ENCODE results near the gene C12orf76.

The C12orf76 gene

GRCh38 chr12:110048242-110049027, at the start of gene C12orf76 (continued):
- TF ChIP-seq TRIM28 (IDR thresholded peaks at IDR 0.05; ENCODE audit: borderline replicate concordance, low read length) = peak; percentile 92; the same call in 1 of the 2 replicates
- TF ChIP-seq ZBTB10 (tag by site-specific recombination; IDR thresholded peaks at IDR 0.05) = peak; percentile 38; the same call in 1 of the 2 replicates
- TF ChIP-seq ZNF2 (tag by site-specific recombination; IDR thresholded peaks at IDR 0.05) = peak; percentile 97
- no peak for TF ChIP-seq ZNF266 (tag by site-specific recombination; IDR thresholded peaks at IDR 0.05; ENCODE audit: low read depth)
- TF ChIP-seq, protein P1, sequence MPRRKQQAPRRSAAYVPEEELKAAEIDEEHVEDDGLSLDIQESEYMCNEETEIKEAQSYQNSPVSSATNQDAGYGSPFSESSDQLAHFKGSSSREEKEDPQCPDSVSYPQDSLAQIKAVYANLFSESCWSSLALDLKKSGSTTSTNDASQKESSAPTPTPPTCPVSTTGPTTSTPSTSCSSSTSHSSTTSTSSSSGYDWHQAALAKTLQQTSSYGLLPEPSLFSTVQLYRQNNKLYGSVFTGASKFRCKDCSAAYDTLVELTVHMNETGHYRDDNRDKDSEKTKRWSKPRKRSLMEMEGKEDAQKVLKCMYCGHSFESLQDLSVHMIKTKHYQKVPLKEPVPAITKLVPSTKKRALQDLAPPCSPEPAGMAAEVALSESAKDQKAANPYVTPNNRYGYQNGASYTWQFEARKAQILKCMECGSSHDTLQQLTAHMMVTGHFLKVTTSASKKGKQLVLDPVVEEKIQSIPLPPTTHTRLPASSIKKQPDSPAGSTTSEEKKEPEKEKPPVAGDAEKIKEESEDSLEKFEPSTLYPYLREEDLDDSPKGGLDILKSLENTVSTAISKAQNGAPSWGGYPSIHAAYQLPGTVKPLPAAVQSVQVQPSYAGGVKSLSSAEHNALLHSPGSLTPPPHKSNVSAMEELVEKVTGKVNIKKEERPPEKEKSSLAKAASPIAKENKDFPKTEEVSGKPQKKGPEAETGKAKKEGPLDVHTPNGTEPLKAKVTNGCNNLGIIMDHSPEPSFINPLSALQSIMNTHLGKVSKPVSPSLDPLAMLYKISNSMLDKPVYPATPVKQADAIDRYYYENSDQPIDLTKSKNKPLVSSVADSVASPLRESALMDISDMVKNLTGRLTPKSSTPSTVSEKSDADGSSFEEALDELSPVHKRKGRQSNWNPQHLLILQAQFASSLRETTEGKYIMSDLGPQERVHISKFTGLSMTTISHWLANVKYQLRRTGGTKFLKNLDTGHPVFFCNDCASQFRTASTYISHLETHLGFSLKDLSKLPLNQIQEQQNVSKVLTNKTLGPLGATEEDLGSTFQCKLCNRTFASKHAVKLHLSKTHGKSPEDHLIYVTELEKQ (tag by site-specific recombination; IDR thresholded peaks at IDR 0.05; ENCODE audit: borderline replicate concordance) = no peak
- TF ChIP-seq, protein P2, sequence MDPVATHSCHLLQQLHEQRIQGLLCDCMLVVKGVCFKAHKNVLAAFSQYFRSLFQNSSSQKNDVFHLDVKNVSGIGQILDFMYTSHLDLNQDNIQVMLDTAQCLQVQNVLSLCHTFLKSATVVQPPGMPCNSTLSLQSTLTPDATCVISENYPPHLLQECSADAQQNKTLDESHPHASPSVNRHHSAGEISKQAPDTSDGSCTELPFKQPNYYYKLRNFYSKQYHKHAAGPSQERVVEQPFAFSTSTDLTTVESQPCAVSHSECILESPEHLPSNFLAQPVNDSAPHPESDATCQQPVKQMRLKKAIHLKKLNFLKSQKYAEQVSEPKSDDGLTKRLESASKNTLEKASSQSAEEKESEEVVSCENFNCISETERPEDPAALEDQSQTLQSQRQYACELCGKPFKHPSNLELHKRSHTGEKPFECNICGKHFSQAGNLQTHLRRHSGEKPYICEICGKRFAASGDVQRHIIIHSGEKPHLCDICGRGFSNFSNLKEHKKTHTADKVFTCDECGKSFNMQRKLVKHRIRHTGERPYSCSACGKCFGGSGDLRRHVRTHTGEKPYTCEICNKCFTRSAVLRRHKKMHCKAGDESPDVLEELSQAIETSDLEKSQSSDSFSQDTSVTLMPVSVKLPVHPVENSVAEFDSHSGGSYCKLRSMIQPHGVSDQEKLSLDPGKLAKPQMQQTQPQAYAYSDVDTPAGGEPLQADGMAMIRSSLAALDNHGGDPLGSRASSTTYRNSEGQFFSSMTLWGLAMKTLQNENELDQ (tag by site-specific recombination; IDR thresholded peaks at IDR 0.05; ENCODE audit: low read depth) = no peak
- TF ChIP-seq, protein P3, sequence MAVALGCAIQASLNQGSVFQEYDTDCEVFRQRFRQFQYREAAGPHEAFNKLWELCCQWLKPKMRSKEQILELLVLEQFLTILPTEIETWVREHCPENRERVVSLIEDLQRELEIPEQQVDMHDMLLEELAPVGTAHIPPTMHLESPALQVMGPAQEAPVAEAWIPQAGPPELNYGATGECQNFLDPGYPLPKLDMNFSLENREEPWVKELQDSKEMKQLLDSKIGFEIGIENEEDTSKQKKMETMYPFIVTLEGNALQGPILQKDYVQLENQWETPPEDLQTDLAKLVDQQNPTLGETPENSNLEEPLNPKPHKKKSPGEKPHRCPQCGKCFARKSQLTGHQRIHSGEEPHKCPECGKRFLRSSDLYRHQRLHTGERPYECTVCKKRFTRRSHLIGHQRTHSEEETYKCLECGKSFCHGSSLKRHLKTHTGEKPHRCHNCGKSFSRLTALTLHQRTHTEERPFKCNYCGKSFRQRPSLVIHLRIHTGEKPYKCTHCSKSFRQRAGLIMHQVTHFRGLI (tag by site-specific recombination; IDR thresholded peaks at IDR 0.05) = no peak; the same call in 1 of the 2 replicates
- TF ChIP-seq ZNF768 (tag by site-specific recombination; IDR thresholded peaks at IDR 0.05) = no peak
- TF ChIP-seq REPIN1 (tag by site-specific recombination; IDR thresholded peaks at IDR 0.05; ENCODE audit: low read depth) = peak; percentile 96
- TF ChIP-seq ZNF426 (tag by site-specific recombination; IDR thresholded peaks at IDR 0.05) = no peak
- peak; percentile 99 for TF ChIP-seq KLF8 (tag by site-specific recombination; IDR thresholded peaks at IDR 0.05)
- no peak for TF ChIP-seq ZNF560 (tag by site-specific recombination; IDR thresholded peaks at IDR 0.05; ENCODE audit: borderline replicate concordance)
- TF ChIP-seq ZNF404 (tag by site-specific recombination; IDR thresholded peaks at IDR 0.05) = 0 out of 2 replicates have a peak, but pooled peaks have one; percentile 31
- TF ChIP-seq SALL2 (tag by site-specific recombination; IDR thresholded peaks at IDR 0.05; ENCODE audit: borderline replicate concordance) = no peak
- no peak for TF ChIP-seq ZNF112 (tag by site-specific recombination; IDR thresholded peaks at IDR 0.05)
- no peak for TF ChIP-seq HOXA7 (CRISPR knock-in tag; IDR thresholded peaks at IDR 0.05; ENCODE audit: borderline replicate concordance)
- TF ChIP-seq SCRT2 (tag by site-specific recombination; IDR thresholded peaks at IDR 0.05) = no peak
- no peak for TF ChIP-seq ZNF114 (tag by site-specific recombination; IDR thresholded peaks at IDR 0.05)
- peak; percentile 68; the same call in 1 of the 2 replicates for TF ChIP-seq ZNF239 (tag by site-specific recombination; IDR thresholded peaks at IDR 0.05)
- 0 out of 2 replicates have a peak, but pooled peaks have one; percentile 8 for TF ChIP-seq SCRT1 (tag by site-specific recombination; IDR thresholded peaks at IDR 0.05; ENCODE audit: borderline replicate concordance)
- TF ChIP-seq ZNF16 (tag by site-specific recombination; IDR thresholded peaks at IDR 0.05; ENCODE audit: low read depth) = no peak
- TF ChIP-seq ZNF549 (tag by site-specific recombination; IDR thresholded peaks at IDR 0.05) = no peak
- TF ChIP-seq ZNF530 (tag by site-specific recombination; IDR thresholded peaks at IDR 0.05; ENCODE audit: low read depth) = no peak
- TF ChIP-seq ZNF660 (tag by site-specific recombination; IDR thresholded peaks at IDR 0.05) = peak; percentile 98
- TF ChIP-seq ZNF664 (tag by site-specific recombination; IDR thresholded peaks at IDR 0.05) = peak; percentile 74
- TF ChIP-seq BCL11B (tag by site-specific recombination; IDR thresholded peaks at IDR 0.05; ENCODE audit: low read depth) = no peak
- TF ChIP-seq ZNF24 (tag by site-specific recombination; IDR thresholded peaks at IDR 0.05) = peak; percentile 82
- TF ChIP-seq, protein P4, sequence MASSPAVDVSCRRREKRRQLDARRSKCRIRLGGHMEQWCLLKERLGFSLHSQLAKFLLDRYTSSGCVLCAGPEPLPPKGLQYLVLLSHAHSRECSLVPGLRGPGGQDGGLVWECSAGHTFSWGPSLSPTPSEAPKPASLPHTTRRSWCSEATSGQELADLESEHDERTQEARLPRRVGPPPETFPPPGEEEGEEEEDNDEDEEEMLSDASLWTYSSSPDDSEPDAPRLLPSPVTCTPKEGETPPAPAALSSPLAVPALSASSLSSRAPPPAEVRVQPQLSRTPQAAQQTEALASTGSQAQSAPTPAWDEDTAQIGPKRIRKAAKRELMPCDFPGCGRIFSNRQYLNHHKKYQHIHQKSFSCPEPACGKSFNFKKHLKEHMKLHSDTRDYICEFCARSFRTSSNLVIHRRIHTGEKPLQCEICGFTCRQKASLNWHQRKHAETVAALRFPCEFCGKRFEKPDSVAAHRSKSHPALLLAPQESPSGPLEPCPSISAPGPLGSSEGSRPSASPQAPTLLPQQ (tag by site-specific recombination; IDR thresholded peaks at IDR 0.05) = peak; percentile 94
